IPS DF 6.9 (cell line): ENCODE data around the gene COL9A1.

Experiments
- DNase-seq: peaks from one replicate; pipeline ENCODE4 v3.0.0-alpha.2; 2013; ENCODE audit warnings: low read depth, low spot score
- H3K27ac ChIP-seq: one replicate; pipeline ENCODE4 v1.5.1; 2013; ENCODE audit warnings: low read length, control low read depth
- H3K27me3 ChIP-seq: 2 replicates; pipeline ENCODE4 v1.6.1; 2013; ENCODE audit warnings: mild to moderate bottlenecking, low read length; ENCODE audit not compliant: control insufficient read depth, insufficient read depth
- H3K36me3 ChIP-seq: 2 replicates; pipeline ENCODE4 v1.6.1; 2013; ENCODE audit warnings: low read length; ENCODE audit not compliant: control insufficient read depth, insufficient read depth
- H3K4me1 ChIP-seq: 2 replicates; pipeline ENCODE4 v1.6.1; 2013; ENCODE audit warnings: low read length; ENCODE audit not compliant: control insufficient read depth, insufficient read depth
- H3K4me3 ChIP-seq: 2 replicates; pipeline ENCODE4 v1.5.1; 2013; ENCODE audit warnings: mild to moderate bottlenecking, low read length
- H3K9me3 ChIP-seq: 2 replicates; pipeline ENCODE4 v1.6.1; 2013; ENCODE audit warnings: low read length, inconsistent platforms; ENCODE audit not compliant: control insufficient read depth, insufficient read depth
- WGBS: extraction: QIAGEN DNeasy Blood & Tissue Kit; methylation state at CpG from one replicate; pipeline ENCODE4 v1.1.7; 2013; ENCODE audit warnings: mixed read lengths, missing lambda C conversion rate; ENCODE audit not compliant: insufficient read length, insufficient coverage; 5-methylcytosine and 5-hydroxymethylcytosine counted together

The COL9A1 gene

GRCh38 chr6:70270287-70271005 is 32.4 kb downstream of the COL9A1 start:
- H3K36me3 ChIP-seq, result no peaks in the 10 kb centered on the region
- no peak for DNase-seq
- no peaks in the 10 kb centered on the region for H3K27me3 ChIP-seq
- H3K4me3 ChIP-seq, result no peak overlapping the region
- no peak overlapping the region for H3K27ac ChIP-seq
- WGBS, result no CpG with 5 or more reads among the region's 8 CpGs
- H3K4me1 ChIP-seq, result no peaks in the 10 kb centered on the region
- H3K9me3 ChIP-seq, result no peaks in the 10 kb centered on the region

DNA sequence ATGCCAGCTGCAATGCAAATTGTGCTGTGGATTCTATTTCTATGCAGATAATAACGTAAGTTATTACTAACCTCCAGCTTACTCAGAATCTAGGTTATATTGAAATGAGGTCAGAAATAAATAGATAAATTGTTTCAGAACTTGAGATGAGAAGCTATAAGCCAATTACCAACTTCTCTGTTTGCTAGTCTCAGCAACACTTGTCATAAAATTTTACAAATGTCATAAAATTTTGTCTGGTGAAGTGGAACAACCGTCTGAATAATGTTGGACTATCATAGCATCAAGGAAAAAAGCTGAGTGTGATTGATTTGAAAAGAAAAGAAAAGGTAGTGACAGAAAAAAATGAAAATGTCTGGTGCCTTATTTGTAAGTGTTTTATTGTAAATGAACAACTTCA is 36.7 kb downstream of the COL9A1 start:
- WGBS, result no CpG with 5 or more reads among the region's 2 CpGs
- H3K4me1 ChIP-seq, result no peaks in the 10 kb centered on the region
- H3K27me3 ChIP-seq, result no peaks in the 10 kb centered on the region
- no peak overlapping the region for H3K4me3 ChIP-seq
- H3K27ac ChIP-seq, result no peak overlapping the region
- H3K36me3 ChIP-seq, result no peaks in the 10 kb centered on the region
- H3K9me3 ChIP-seq, result no peaks in the 10 kb centered on the region
- DNase-seq, result no peak

GRCh38 chr6:70264306-70264705 is 38.6 kb downstream of the COL9A1 start:
- Histone ChIP-seq H3K27me3 (no peaks in the 10 kb centered on the region), H3K36me3 (no peaks in the 10 kb centered on the region), H3K4me3 (no peak overlapping the region), H3K9me3 (no peaks in the 10 kb centered on the region), H3K27ac (no peak overlapping the region), H3K4me1 (no peaks in the 10 kb centered on the region)
- no peak for DNase-seq

DNA sequence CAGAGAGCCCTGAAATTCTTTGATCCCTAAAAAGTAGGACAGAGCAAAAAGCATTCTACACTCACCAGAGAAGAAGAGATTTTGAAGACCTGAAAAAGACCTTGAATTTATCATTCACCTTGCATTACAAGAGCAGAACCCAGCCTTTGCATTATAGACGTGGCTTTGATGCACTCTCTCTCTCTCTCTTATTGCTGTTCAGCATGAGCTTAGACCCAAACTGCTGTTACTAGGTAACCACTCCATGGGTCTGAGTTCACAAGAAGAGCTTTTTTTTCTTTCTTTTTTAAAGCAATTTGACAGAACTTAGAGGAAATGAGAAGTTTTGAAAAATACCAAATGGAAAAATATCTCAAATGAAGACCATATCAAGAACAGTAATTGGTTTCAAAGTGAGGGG is 44.4 kb downstream of the COL9A1 start:
- Histone ChIP-seq H3K27ac (no peak overlapping the region), H3K27me3 (no peaks in the 10 kb centered on the region), H3K4me3 (no peak overlapping the region), H3K9me3 (no peaks in the 10 kb centered on the region), H3K36me3 (no peaks in the 10 kb centered on the region), H3K4me1 (no peaks in the 10 kb centered on the region)
- WGBS, result no CpG with 5 or more reads among the region's 1 CpG
- no peak for DNase-seq

DNA sequence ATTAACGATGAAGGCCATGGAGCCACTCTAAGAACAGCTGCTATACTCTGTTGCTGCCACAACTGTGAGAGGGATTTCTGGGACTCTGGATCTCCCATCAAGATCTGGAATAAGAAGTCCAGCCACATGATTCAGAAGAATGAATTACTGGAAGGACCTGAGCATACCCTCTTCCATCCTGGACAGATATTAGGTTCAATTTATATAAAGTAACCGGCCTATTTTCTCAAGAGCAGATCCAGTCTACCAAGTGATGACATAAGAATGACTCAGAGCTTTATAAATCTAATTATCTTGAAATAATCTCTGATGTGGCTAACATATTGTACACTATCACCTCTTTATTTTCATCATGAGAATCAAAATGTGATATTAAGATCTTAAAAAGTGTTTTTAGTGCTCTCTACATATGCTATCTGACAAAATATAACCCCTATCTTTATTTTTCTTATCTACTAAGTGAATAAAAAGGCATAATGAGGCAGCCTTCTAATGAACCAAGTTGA is 45.1 kb downstream of the COL9A1 start:
- Histone ChIP-seq H3K4me3 (no peak overlapping the region), H3K27me3 (no peaks in the 10 kb centered on the region), H3K4me1 (no peaks in the 10 kb centered on the region), H3K36me3 (no peaks in the 10 kb centered on the region), H3K27ac (no peak overlapping the region), H3K9me3 (no peaks in the 10 kb centered on the region)
- no CpG with 5 or more reads among the region's 2 CpGs for WGBS
- no peak for DNase-seq

DNA sequence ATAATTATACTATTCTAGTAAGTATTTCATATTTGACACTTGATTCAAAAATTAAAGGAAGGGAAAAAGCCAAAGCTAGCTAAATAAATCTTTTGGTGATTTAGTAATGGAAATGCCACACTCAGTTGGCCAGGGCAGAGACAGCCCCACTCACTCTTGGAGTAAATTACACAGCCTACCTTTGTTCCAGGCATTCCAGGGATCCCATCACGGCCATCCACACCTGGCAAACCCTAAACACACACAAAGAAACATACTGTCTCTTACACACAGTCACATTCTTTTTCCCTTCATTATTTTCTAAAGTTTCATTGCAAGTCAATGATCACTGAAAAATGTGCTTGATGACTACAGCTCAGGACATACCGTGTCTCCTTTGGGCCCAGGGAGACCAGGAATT is 48.1 kb downstream of the COL9A1 start:
- no peak overlapping the region for H3K27ac ChIP-seq
- H3K36me3 ChIP-seq, result no peaks in the 10 kb centered on the region
- H3K4me3 ChIP-seq, result no peak overlapping the region
- no CpG with 5 or more reads among the region's 2 CpGs for WGBS
- no peaks in the 10 kb centered on the region for H3K27me3 ChIP-seq
- DNase-seq, result no peak
- H3K4me1 ChIP-seq, result no peaks in the 10 kb centered on the region
- no peaks in the 10 kb centered on the region for H3K9me3 ChIP-seq

- DNase-seq, result no peak
- H3K27me3 ChIP-seq, result no peaks in the 10 kb centered on the region
- H3K27ac ChIP-seq, result no peak overlapping the region
- no peak overlapping the region for H3K4me3 ChIP-seq
- no peaks in the 10 kb centered on the region for H3K4me1 ChIP-seq
- no peaks in the 10 kb centered on the region for H3K9me3 ChIP-seq
- H3K36me3 ChIP-seq, result no peaks in the 10 kb centered on the region
- no CpG with 5 or more reads among the region's 3 CpGs for WGBS
Observed at GRCh38 chr6:70253923-70254322, 49.0 kb downstream of the COL9A1 start.

GRCh38 chr6:70252604-70253003 is 50.3 kb downstream of the COL9A1 start:
- no peak overlapping the region for H3K4me3 ChIP-seq
- H3K4me1 ChIP-seq, result no peaks in the 10 kb centered on the region
- no peaks in the 10 kb centered on the region for H3K36me3 ChIP-seq
- H3K27me3 ChIP-seq, result no peaks in the 10 kb centered on the region
- H3K9me3 ChIP-seq, result no peaks in the 10 kb centered on the region
- WGBS, result no CpG with 5 or more reads among the region's 2 CpGs
- no peak for DNase-seq
- no peak overlapping the region for H3K27ac ChIP-seq

DNA sequence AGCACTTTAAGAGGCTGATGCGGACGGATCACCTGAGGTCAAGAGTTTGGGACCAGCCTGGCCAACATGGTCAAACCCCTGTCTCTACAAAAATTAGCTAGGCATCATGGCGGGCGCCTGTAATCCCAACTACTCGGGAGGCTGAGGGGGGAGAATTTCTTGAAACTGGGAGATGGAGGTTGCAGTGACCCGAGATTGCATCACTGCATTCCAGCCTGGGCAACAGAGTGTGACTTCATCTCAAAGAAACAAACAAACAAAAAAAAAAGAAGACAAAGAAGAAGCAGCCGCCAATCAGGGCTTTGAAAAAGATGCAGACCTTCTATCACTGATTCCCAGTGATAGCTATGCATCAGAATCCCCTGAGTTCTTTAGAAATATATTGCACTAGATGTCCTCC is 56.8 kb downstream of the COL9A1 start:
- Histone ChIP-seq H3K27me3 (no peaks in the 10 kb centered on the region), H3K27ac (no peak overlapping the region), H3K36me3 (no peaks in the 10 kb centered on the region), H3K4me1 (0 out of 2 replicates have a peak, but pooled peaks cover 2% of the 10 kb centered on the region), H3K4me3 (no peak overlapping the region), H3K9me3 (no peaks in the 10 kb centered on the region)
- WGBS, result no CpG with 5 or more reads among the region's 7 CpGs
- DNase-seq, result no peak

DNA sequence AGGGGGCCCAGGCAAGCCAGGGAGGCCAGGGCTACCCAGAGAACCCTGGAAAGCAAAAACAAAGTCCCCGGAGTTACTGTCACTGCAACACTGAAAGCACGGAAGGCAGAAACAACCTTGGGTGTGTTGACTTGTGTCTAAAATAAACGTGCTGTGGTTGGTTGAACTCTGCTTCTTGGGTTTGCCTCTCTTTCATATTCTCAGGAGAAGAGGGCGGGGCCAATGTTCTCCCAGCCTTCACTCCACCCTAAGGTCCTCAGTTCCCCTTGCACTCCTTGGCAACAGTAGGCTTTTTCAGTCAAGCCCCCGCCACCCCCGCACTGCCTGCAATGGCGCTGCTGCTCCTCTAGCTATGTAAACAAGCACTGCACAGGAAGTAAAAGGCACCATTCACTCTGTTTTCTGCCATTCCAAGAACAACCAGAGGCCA is 60.9 kb downstream of the COL9A1 start:
- Histone ChIP-seq H3K9me3 (no peaks in the 10 kb centered on the region), H3K4me3 (no peak overlapping the region), H3K4me1 (0 out of 2 replicates have a peak, but pooled peaks cover 2% of the 10 kb centered on the region), H3K27ac (no peak overlapping the region), H3K36me3 (no peaks in the 10 kb centered on the region), H3K27me3 (no peaks in the 10 kb centered on the region)
- WGBS, result no CpG with 5 or more reads among the region's 7 CpGs
- no peak for DNase-seq

- no CpG with 5 or more reads among the region's 3 CpGs for WGBS
- no peak for DNase-seq
Observed at GRCh38 chr6:70241031-70241430, 61.9 kb downstream of the COL9A1 start.

More at GRCh38 chr6:70241031-70241430, 61.9 kb downstream of the COL9A1 start:
- Histone ChIP-seq H3K4me1 (0 out of 2 replicates have a peak, but pooled peaks cover 2% of the 10 kb centered on the region), H3K27ac (no peak overlapping the region), H3K36me3 (no peaks in the 10 kb centered on the region), H3K4me3 (no peak overlapping the region), H3K9me3 (no peaks in the 10 kb centered on the region), H3K27me3 (no peaks in the 10 kb centered on the region)
